Activated T-cell treated with anti-CD3 and anti-CD28 coated beads for 24 hours (primary cell): ENCODE measurements around the gene CLIC2.
"Not testable (repeated sequence)": the region's sequence is repeated elsewhere in the genome, so short reads cannot be mapped to it uniquely, and the experiment has no call there.

ENCODE experiments used
- DNase-seq: peaks from one replicate; pipeline ENCODE4 v3.0.0-alpha.2; 2020; ENCODE audit warnings: low read depth

CLIC2 gene

GRCh38 chrX:155334486-155335336 is at the start of gene CLIC2:
TSS of gene CLIC2 (minus strand) at chrX:155334614. CDS start at chrX:155334427, 187 bp downstream.
- no peak for DNase-seq

- not testable (repeated sequence) for DNase-seq
These were observed 48.1 kb upstream of the CLIC2 start for GRCh38 chrX:155382529-155382967.

GRCh38 chrX:155381843-155382528 is 47.6 kb upstream of the CLIC2 start, which contains the start of gene F8A2:
TSS of gene F8A2 (plus strand) at chrX:155382095. CDS start at chrX:155382115, 20 bp downstream.
- DNase-seq = not testable (repeated sequence)

GRCh38 chrX:155379802-155380201 is 45.4 kb upstream of the CLIC2 start:
- DNase-seq = not testable (repeated sequence)

- DNase-seq = not testable (repeated sequence)
These were observed 39.5 kb upstream of the CLIC2 start for GRCh38 chrX:155373777-155374458.

GRCh38 chrX:155363712-155364111 is 29.3 kb upstream of the CLIC2 start:
- DNase-seq = not testable (repeated sequence)

GRCh38 chrX:155349448-155349847 is 15.0 kb upstream of the CLIC2 start:
- DNase-seq = not testable (repeated sequence)

GRCh38 chrX:155345689-155346088 is 11.3 kb upstream of the CLIC2 start:
- not testable (repeated sequence) for DNase-seq

- DNase-seq = not testable (repeated sequence)
These were observed 911 bp upstream of the CLIC2 start for GRCh38 chrX:155335337-155335712.

GRCh38 chrX:155333544-155334100 is 792 bp downstream of the CLIC2 start:
- DNase-seq = no peak

GRCh38 chrX:155330992-155331391 is 3.4 kb downstream of the CLIC2 start:
- no peak for DNase-seq

- DNase-seq = no peak
These were observed 5.1 kb downstream of the CLIC2 start for GRCh38 chrX:155329293-155329692.

- no peak for DNase-seq
These were observed 7.8 kb downstream of the CLIC2 start for GRCh38 chrX:155326610-155327009.

GRCh38 chrX:155314260-155314659 is 20.2 kb downstream of the CLIC2 start:
- DNase-seq = no peak

- no peak for DNase-seq
These were observed 20.6 kb downstream of the CLIC2 start for GRCh38 chrX:155313766-155314165.

GRCh38 chrX:155293771-155294170 is 40.6 kb downstream of the CLIC2 start:
- DNase-seq = no peak

- no peak for DNase-seq
These were observed 54.5 kb downstream of the CLIC2 start for GRCh38 chrX:155279873-155280272.

- DNase-seq = no peak
These were observed 63.4 kb downstream of the CLIC2 start for GRCh38 chrX:155270969-155271368.

- not testable (repeated sequence) for DNase-seq
These were observed 66.4 kb downstream of the CLIC2 start for GRCh38 chrX:155267995-155268394.

- DNase-seq = no peak
These were observed 68.0 kb downstream of the CLIC2 start for GRCh38 chrX:155266439-155266838.

GRCh38 chrX:155263854-155264628 is 70.4 kb downstream of the CLIC2 start, which contains the start of gene RAB39B:
TSS of gene RAB39B (minus strand) at chrX:155264491. CDS start at chrX:155264288, 203 bp downstream.
- DNase-seq = peak; percentile 62
